Panc1 (cell line): ENCODE data around the gene SNRPA1. TPM values are rescaled to one million over a fixed set of nuclear protein-coding genes. Genes with fewer than 3 reads are reported as not detected.
A peak's percentile ranks its signal among the peaks of the same experiment; 100 is the strongest.

ENCODE experiments used
- ATAC-seq: fragments of 200-7000 bp; cut with Tn5 transposase; 2 replicates; pipeline ENCODE4 v1.9.1; 2020; ENCODE audit warnings: mild to moderate bottlenecking, moderate library complexity
- BruUV-seq: library from RNA; stranded (reverse); fragments of 400-500 nt; replicated peaks from 2 replicates; lab custom pipeline; 2021; lab: Mats Ljungman, UMichigan
- CTCF ChIA-PET: fragments of 300-600 bp; sonication (Branson Sonifier 250); formaldehyde crosslinking; loops from one replicate; lab custom pipeline; 2022; ENCODE audit warnings: antibody characterized with exemption; lab: Charles Lee
- POLR2A ChIA-PET: fragments of 300-600 bp; sonication (Branson Sonifier 250); formaldehyde crosslinking; loops from one replicate; lab custom pipeline; 2022; ENCODE audit warnings: antibody characterized with exemption; lab: Charles Lee
- DNase-seq: peaks from one replicate; pipeline ENCODE4 v3.0.0-alpha.2; 2010; ENCODE audit warnings: low read depth, low spot score
- H3K27ac ChIP-seq: 2 replicates; pipeline ENCODE4 v1.5.1; 2011; ENCODE audit warnings: mild to moderate bottlenecking, low read length, inconsistent platforms
- H3K27me3 ChIP-seq: fragments of 200-500 bp; sonication (Bioruptor generic); 2 replicates; pipeline ENCODE4 v1.6.0; 2014; ENCODE audit warnings: low read length, inconsistent platforms; ENCODE audit not compliant: control insufficient read depth, insufficient read depth
- H3K36me3 ChIP-seq: fragments of 200-500 bp; sonication (Bioruptor generic); 2 replicates; pipeline ENCODE4 v1.5.1; 2014; ENCODE audit warnings: inconsistent platforms, mild to moderate bottlenecking, low read length, moderate library complexity; ENCODE audit not compliant: control insufficient read depth, insufficient read depth
- H3K4me1 ChIP-seq: 2 replicates; pipeline ENCODE4 v1.5.1; 2011; ENCODE audit warnings: inconsistent platforms, mild to moderate bottlenecking, low read length, moderate library complexity; ENCODE audit not compliant: control insufficient read depth, insufficient read depth
- H3K4me3 ChIP-seq, 2 experiments: 2 replicates each; pipeline ENCODE4 v1.5.1; 2011 to 2012; ENCODE audit warnings: low read depth in 2 of 2, low read length in 2 of 2, mild to moderate bottlenecking in 2 of 2, inconsistent platforms in 1 of 2, moderate library complexity in 1 of 2
- H3K9me3 ChIP-seq: fragments of 200-500 bp; sonication (Bioruptor generic); 2 replicates; pipeline ENCODE4 v1.5.1; 2014; ENCODE audit warnings: low read depth, mild to moderate bottlenecking, inconsistent platforms, low read length, moderate library complexity; ENCODE audit not compliant: control insufficient read depth, insufficient read depth
- CTCF ChIP-seq: fragments of 450-650 bp; IDR thresholded peaks from 2 replicates; pipeline ENCODE4 v1.5.1; 2017; ENCODE audit warnings: mild to moderate bottlenecking
- POLR2AphosphoS5 ChIP-seq: IDR thresholded peaks from 2 replicates; pipeline ENCODE4 v1.6.1; 2012; ENCODE audit warnings: mild to moderate bottlenecking, low read depth, low read length, moderate library complexity
- REST ChIP-seq, 2 experiments: IDR thresholded peaks; 2 replicates each; pipeline ENCODE4 v1.6.1; 2011 to 2012; ENCODE audit warnings: low read depth in 2 of 2, control low read depth in 1 of 2, low read length in 1 of 2, mild to moderate bottlenecking in 1 of 2, moderate library complexity in 1 of 2; ENCODE audit not compliant: insufficient read depth in 1 of 2
- SIN3A ChIP-seq: IDR thresholded peaks from 2 replicates; pipeline ENCODE4 v1.6.1; 2012; ENCODE audit warnings: low read depth, mild to moderate bottlenecking, low read length, moderate library complexity, borderline replicate concordance; ENCODE audit not compliant: insufficient read depth
- TCF7L2 ChIP-seq: IDR thresholded peaks from 2 replicates; pipeline ENCODE4 v1.6.1; 2011; ENCODE audit warnings: mild to moderate bottlenecking, low read depth, low read length, inconsistent platforms
- in situ Hi-C: cut with HindIII; loops from 2 replicates; pipeline ENCODE4 v1.10.0; 2016; ENCODE audit warnings: low sequenced_read_pairs, low pct_unique_long_range_greater_than_20kb
- intact Hi-C: fragments of 100-400 bp; cut with micrococcal nuclease; formaldehyde crosslinking; loops from one replicate; pipeline ENCODE4 v1.10.0; 2022; ENCODE audit not compliant: unreplicated experiment
- total RNA-seq: library from RNA; stranded (reverse); gene quantifications from one replicate; pipeline ENCODE4 v1.2.1, GENCODE V29; 2021; ENCODE audit not compliant: unreplicated experiment

The SNRPA1 gene
- total RNA-seq, 1 experiment from 2014 or later, result 98.0 TPM

- DNase-seq (no peak), ATAC-seq (no peak)
- BruUV-seq, result TSS peak; percentile 53
- in situ Hi-C loops, result no loop called here
- CTCF ChIA-PET, result no interaction called here
- peaks cover 42% of the 10 kb centered on the region for H3K36me3 ChIP-seq
- no peak overlapping the region for H3K27ac ChIP-seq
- no peak for TF ChIP-seq POLR2AphosphoS5
- TF ChIP-seq REST (IDR thresholded peaks at IDR 0.05; ENCODE audit: insufficient read depth in 1 of 2, low read depth in 2 of 2, low read length in 1 of 2), result no peak
- TF ChIP-seq CTCF, result no peak
- TF ChIP-seq TCF7L2, result no peak
- TF ChIP-seq SIN3A, result no peak
- intact Hi-C loops, result no loop called here
- H3K27me3 ChIP-seq, result no peaks in the 10 kb centered on the region
- H3K4me1 ChIP-seq, result no peaks in the 10 kb centered on the region
- no peaks in the 10 kb centered on the region for H3K9me3 ChIP-seq
- POLR2A ChIA-PET, result no interaction called here
- no peak overlapping the region for H3K4me3 ChIP-seq
These were observed 11.1 kb downstream of the SNRPA1 start for GRCh38 chr15:101283931-101284330.

GRCh38 chr15:101280007-101280406, 15.0 kb downstream of the SNRPA1 start:
- intact Hi-C loops (no loop called here), in situ Hi-C loops (no loop called here)
- H3K27ac ChIP-seq, result no peak overlapping the region
- CTCF ChIA-PET, result interaction anchor here (1.0 kb wide), 1 partner anchor 10 kb away, joined by 4 read pairs; no protein-coding TSS in a partner anchor
- H3K4me3 ChIP-seq, result no peak overlapping the region
- DNase-seq, result no peak
- no peaks in the 10 kb centered on the region for H3K27me3 ChIP-seq
- H3K36me3 ChIP-seq, result peaks cover 14% of the 10 kb centered on the region
- TF ChIP-seq REST (IDR thresholded peaks at IDR 0.05; ENCODE audit: insufficient read depth in 1 of 2, low read depth in 2 of 2, low read length in 1 of 2), result no peak
- TF ChIP-seq SIN3A, result no peak
- TF ChIP-seq POLR2AphosphoS5, result no peak; the same call in 1 of the 2 replicates
- no peak for TF ChIP-seq CTCF
- TF ChIP-seq TCF7L2, result no peak
- H3K9me3 ChIP-seq, result no peaks in the 10 kb centered on the region
- H3K4me1 ChIP-seq, result peaks cover 17% of the 10 kb centered on the region
- ATAC-seq, result no peak
- POLR2A ChIA-PET, result interaction anchor here (0.6 kb wide), 1 partner anchor 10 kb away, joined by 3 read pairs; no protein-coding TSS in a partner anchor
- BruUV-seq, result no TSS peak
